NCI-H2107 treated with DMSO at 0.1 percent for 48 hours (cell line): ENCODE data around the gene TMEM60.
A peak's percentile ranks its signal among the peaks of the same experiment; 100 is the strongest.
"Not testable (repeated sequence)": the region's sequence is repeated elsewhere in the genome, so short reads cannot be mapped to it uniquely, and the experiment has no call there.

Source experiments
- DNase-seq: peaks from one replicate; lab custom pipeline; 2025; ENCODE audit not compliant: unreplicated experiment; lab: John Stamatoyannopoulos, UW

The TMEM60 gene

GRCh38 chr7:77812290-77812685 is 14.1 kb upstream of the TMEM60 start:
- DNase-seq, result no peak

- no peak for DNase-seq
Observed at GRCh38 chr7:77811516-77812289, 13.5 kb upstream of the TMEM60 start.

GRCh38 chr7:77808517-77808916 is 10.3 kb upstream of the TMEM60 start:
- DNase-seq, result no peak

- no peak for DNase-seq
Observed at GRCh38 chr7:77806425-77806824, 8.2 kb upstream of the TMEM60 start.

GRCh38 chr7:77802557-77803405 is 4.5 kb upstream of the TMEM60 start:
- DNase-seq, result no peak

GRCh38 chr7:77800730-77801129 is 2.5 kb upstream of the TMEM60 start:
- DNase-seq, result no peak

- no peak for DNase-seq
Observed at GRCh38 chr7:77800158-77800557, 1.9 kb upstream of the TMEM60 start.

GRCh38 chr7:77799078-77799964 is 1.1 kb upstream of the TMEM60 start:
- DNase-seq, result peak; percentile 34

- DNase-seq, result no peak
Observed at GRCh38 chr7:77797734-77798393, 370 bp downstream of the TMEM60 start.

GRCh38 chr7:77796960-77797359 is 1.3 kb downstream of the TMEM60 start:
- DNase-seq, result no peak

GRCh38 chr7:77796109-77796508 is 2.1 kb downstream of the TMEM60 start:
- no peak for DNase-seq

- no peak for DNase-seq
Observed at GRCh38 chr7:77794000-77794399, 4.2 kb downstream of the TMEM60 start.

- no peak for DNase-seq
Observed at GRCh38 chr7:77791956-77792355, 6.3 kb downstream of the TMEM60 start.

GRCh38 chr7:77791336-77791735 is 6.9 kb downstream of the TMEM60 start:
- peak; percentile 82 for DNase-seq

- DNase-seq, result no peak
Observed at GRCh38 chr7:77788327-77788902, 9.8 kb downstream of the TMEM60 start.

- no peak for DNase-seq
Observed at GRCh38 chr7:77786741-77787140, 11.5 kb downstream of the TMEM60 start.

GRCh38 chr7:77786018-77786417 is 12.2 kb downstream of the TMEM60 start:
- DNase-seq, result no peak

- not testable (repeated sequence) for DNase-seq
Observed at GRCh38 chr7:77784426-77784825, 13.8 kb downstream of the TMEM60 start.

- peak; percentile 20 for DNase-seq
Observed at GRCh38 chr7:77783545-77783944, 14.7 kb downstream of the TMEM60 start.

- DNase-seq, result no peak
Observed at GRCh38 chr7:77783111-77783510, 15.1 kb downstream of the TMEM60 start.
